HCT116 (cell line): ENCODE results near the gene ESR2.

ENCODE experiments used
- ATF3 ChIP-seq: IDR thresholded peaks from 2 replicates; pipeline ENCODE4 v1.6.1; 2012
- CBX3 ChIP-seq: IDR thresholded peaks from 2 replicates; pipeline ENCODE4 v1.6.1; 2012; ENCODE audit warnings: low read depth
- CTCF ChIP-seq, 3 experiments: fragments of 200-600 bp in 1 of 3; sonication (generic) in 1 of 3; IDR thresholded peaks in 2 of 3; conservative IDR thresholded peaks in 1 of 3; 2 replicates each; pipeline ENCODE4 v1.5.1; 2012 to 2017; ENCODE audit warnings: low read depth in 2 of 3, low read length in 2 of 3, antibody characterized with exemption in 1 of 3, borderline replicate concordance in 1 of 3, control low read depth in 1 of 3, mild to moderate bottlenecking in 1 of 3, mixed read lengths in 1 of 3, mixed run types in 1 of 3, moderate library complexity in 1 of 3; ENCODE audit not compliant: insufficient read depth in 1 of 3
- EGR1 ChIP-seq: IDR thresholded peaks from 2 replicates; pipeline ENCODE4 v1.6.1; 2012; ENCODE audit warnings: low read depth
- EZH2 ChIP-seq: fragments of 200-600 bp; sonication (generic); IDR thresholded peaks from 2 replicates; pipeline ENCODE4 v1.6.1; 2017; ENCODE audit warnings: antibody characterized with exemption, mixed run types
- JUND ChIP-seq: IDR thresholded peaks from 2 replicates; pipeline ENCODE4 v1.6.1; 2012
- MAX ChIP-seq: IDR thresholded peaks from 2 replicates; pipeline ENCODE4 v1.6.1; 2012
- POLR2A ChIP-seq: IDR thresholded peaks from 2 replicates; pipeline ENCODE4 v1.7.0; 2011; ENCODE audit warnings: borderline replicate concordance; ENCODE audit not compliant: insufficient read depth, insufficient read length; ENCODE audit errors: extremely low read depth
- POLR2AphosphoS5 ChIP-seq: IDR thresholded peaks from 2 replicates; pipeline ENCODE4 v1.6.1; 2011; ENCODE audit warnings: mild to moderate bottlenecking, low read depth, low read length, moderate library complexity
- SRF ChIP-seq: IDR thresholded peaks from 2 replicates; pipeline ENCODE4 v1.6.1; 2012; ENCODE audit warnings: low read depth
- ZBTB33 ChIP-seq: IDR thresholded peaks from 2 replicates; pipeline ENCODE4 v1.6.1; 2011; ENCODE audit warnings: mild to moderate bottlenecking, low read length, moderate library complexity; ENCODE audit not compliant: insufficient replicate concordance; ENCODE audit errors: extremely low read depth

- TF ChIP-seq POLR2A (no peak), CTCF (IDR thresholded peaks at IDR 0.05 in 2 of 3, conservative IDR thresholded peaks at IDR 0.05 in 1 of 3; ENCODE audit: borderline replicate concordance in 1 of 3, insufficient read depth in 1 of 3, low read depth in 2 of 3, low read length in 2 of 3) (no peak), ZBTB33 (no peak), EGR1 (no peak), POLR2AphosphoS5 (no peak), SRF (no peak), EZH2 (no peak), JUND (no peak), MAX (no peak), ATF3 (no peak), CBX3 (no peak)
Observed at GRCh38 chr14:64281805-64282204, 12.4 kb downstream of the ESR2 start.
